Mesendoderm (in vitro differentiated cells): ENCODE measurements around the gene TRAM2.

Experiments used
- DNase-seq: peaks from one replicate; pipeline ENCODE4 v3.0.0; 2013
- H2AK5ac ChIP-seq: 2 replicates; pipeline ENCODE4 v1.6.1; 2013; ENCODE audit warnings: low read length, inconsistent platforms
- H2BK120ac ChIP-seq: 2 replicates; pipeline ENCODE4 v1.6.1; 2013; ENCODE audit warnings: low read depth, mild to moderate bottlenecking, low read length, moderate library complexity, mixed read lengths
- H2BK15ac ChIP-seq: replicated peaks from 2 replicates; pipeline ENCODE4 v1.6.1; 2013; ENCODE audit warnings: low read depth, mild to moderate bottlenecking, moderate library complexity
- H2BK5ac ChIP-seq: 2 replicates; pipeline ENCODE4 v1.6.1; 2013; ENCODE audit warnings: low read length, inconsistent platforms
- H3K18ac ChIP-seq: 2 replicates; pipeline ENCODE4 v1.6.1; 2013; ENCODE audit warnings: mild to moderate bottlenecking, low read length, mixed read lengths
- H3K23ac ChIP-seq: one replicate; pipeline ENCODE4 v1.6.1; 2013; ENCODE audit warnings: low read length
- H3K27ac ChIP-seq: 2 replicates; pipeline ENCODE4 v1.5.1; 2013; ENCODE audit warnings: low read depth, mild to moderate bottlenecking, inconsistent platforms, low read length, moderate library complexity
- H3K27me3 ChIP-seq: 2 replicates; pipeline ENCODE4 v1.6.1; 2013; ENCODE audit warnings: low read length, control low read depth, mild to moderate bottlenecking, inconsistent platforms; ENCODE audit not compliant: insufficient read depth, poor library complexity
- H3K36me3 ChIP-seq: 2 replicates; pipeline ENCODE4 v1.6.1; 2013; ENCODE audit warnings: low read length, inconsistent platforms; ENCODE audit not compliant: control insufficient read depth, insufficient read depth
- H3K4ac ChIP-seq: one replicate; pipeline ENCODE4 v1.6.1; 2013; ENCODE audit warnings: low read depth, mild to moderate bottlenecking, low read length, moderate library complexity
- H3K4me1 ChIP-seq: 2 replicates; pipeline ENCODE4 v1.6.1; 2013; ENCODE audit warnings: low read depth, low read length, inconsistent platforms; ENCODE audit not compliant: control insufficient read depth
- H3K4me2 ChIP-seq: 2 replicates; pipeline ENCODE4 v1.6.1; 2013; ENCODE audit warnings: low read length
- H3K4me3 ChIP-seq: 2 replicates; pipeline ENCODE4 v1.5.1; 2013; ENCODE audit warnings: mild to moderate bottlenecking, low read length
- H3K56ac ChIP-seq: one replicate; pipeline ENCODE4 v1.6.1; 2013; ENCODE audit warnings: low read length
- H3K79me1 ChIP-seq: 2 replicates; pipeline ENCODE4 v1.6.1; 2013; ENCODE audit warnings: low read length, inconsistent platforms
- H3K79me2 ChIP-seq: 2 replicates; pipeline ENCODE4 v1.6.1; 2013; ENCODE audit warnings: mild to moderate bottlenecking, low read length; ENCODE audit not compliant: control insufficient read depth, insufficient read depth
- H3K9ac ChIP-seq: 2 replicates; pipeline ENCODE4 v1.6.1; 2013; ENCODE audit warnings: low read length, inconsistent platforms
- H4K5ac ChIP-seq: one replicate; pipeline ENCODE4 v1.6.1; 2013; ENCODE audit warnings: low read length
- H4K8ac ChIP-seq: one replicate; pipeline ENCODE4 v1.6.1; 2013; ENCODE audit warnings: low read depth, mild to moderate bottlenecking, control low read depth, low read length, moderate library complexity
- WGBS: extraction: QIAGEN DNeasy Blood & Tissue Kit; methylation state at CpG from one replicate; pipeline ENCODE4 v1.1.7; 2013; ENCODE audit warnings: low lambda C conversion rate, missing lambda C conversion rate; ENCODE audit not compliant: insufficient coverage; ENCODE audit errors: extremely low coverage; 5-methylcytosine and 5-hydroxymethylcytosine counted together

Gene TRAM2

DNA sequence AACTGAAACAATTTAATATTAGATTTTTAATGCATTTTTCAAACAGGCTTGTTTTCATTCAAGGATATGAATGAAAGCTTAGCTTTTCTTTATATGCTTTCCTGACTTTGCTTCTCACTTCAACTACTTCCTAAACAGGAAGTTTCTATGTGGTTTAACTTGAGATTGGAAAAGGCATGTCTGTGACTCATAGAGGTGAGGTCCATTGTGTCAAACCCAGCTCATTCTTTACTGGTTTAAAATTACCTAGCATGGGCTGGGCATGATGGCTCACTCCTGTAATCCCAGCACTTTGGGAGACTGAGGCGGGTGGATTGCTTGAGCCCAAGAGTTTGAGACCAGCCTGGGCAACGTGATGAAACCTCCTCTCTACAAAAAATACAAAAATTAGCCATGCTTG is 122.3 kb downstream of the TRAM2 start:
- Histone ChIP-seq H3K4me3 (no peak overlapping the region), H2BK120ac (no peak overlapping the region), H4K8ac (no peak overlapping the region), H3K36me3 (no peaks in the 10 kb centered on the region), H3K27ac (no peak overlapping the region), H3K4ac (no peak overlapping the region), H3K18ac (no peak overlapping the region), H2AK5ac (no peak overlapping the region), H3K56ac (no peak overlapping the region), H2BK15ac (no peak overlapping the region), H2BK5ac (no peak overlapping the region), H3K27me3 (no peaks in the 10 kb centered on the region), H3K79me1 (no peaks in the 10 kb centered on the region), H3K4me1 (no peaks in the 10 kb centered on the region), H4K5ac (no peak overlapping the region), H3K23ac (no peak overlapping the region), H3K9ac (no peak overlapping the region), H3K4me2 (no peak overlapping the region), H3K79me2 (no peaks in the 10 kb centered on the region)
- no CpG with 5 or more reads among the region's 2 CpGs for WGBS
- DNase-seq, result peak; percentile 15
